Panc1 (cell line): ENCODE results near the gene FOXD4.
"Not testable (repeated sequence)": the region's sequence is repeated elsewhere in the genome, so short reads cannot be mapped to it uniquely, and the experiment has no call there.

Experiments used
- CTCF ChIP-seq: fragments of 450-650 bp; IDR thresholded peaks from 2 replicates; pipeline ENCODE4 v1.5.1; 2017; ENCODE audit warnings: mild to moderate bottlenecking
- POLR2AphosphoS5 ChIP-seq: IDR thresholded peaks from 2 replicates; pipeline ENCODE4 v1.6.1; 2012; ENCODE audit warnings: mild to moderate bottlenecking, low read depth, low read length, moderate library complexity
- REST ChIP-seq, 2 experiments: IDR thresholded peaks; 2 replicates each; pipeline ENCODE4 v1.6.1; 2011 to 2012; ENCODE audit warnings: low read depth in 2 of 2, control low read depth in 1 of 2, low read length in 1 of 2, mild to moderate bottlenecking in 1 of 2, moderate library complexity in 1 of 2; ENCODE audit not compliant: insufficient read depth in 1 of 2

GRCh38 chr9:98775-99174 is 19.4 kb downstream of the FOXD4 start:
- not testable (repeated sequence) for TF ChIP-seq POLR2AphosphoS5; CTCF; REST (IDR thresholded peaks at IDR 0.05; ENCODE audit: insufficient read depth in 1 of 2, low read depth in 2 of 2, low read length in 1 of 2)
